ENCODE measurements around the gene ADISSP.

- no peak for TF ChIP-seq CTCF (conservative IDR thresholded peaks at IDR 0.05 in 1 of 2, IDR thresholded peaks at IDR 0.05 in 1 of 2; ENCODE audit: low read depth in 1 of 2, low read length in 2 of 2)
- TF ChIP-seq EZH2 (IDR thresholded peaks at IDR 0.05; ENCODE audit: low read length, missing control alignments): no peak
These were observed 26.8 kb downstream of the ADISSP start for GRCh38 chr20:3740615-3741301.
